NK-92 treated with Interleukin-12 subunit alpha and Interleukin-12 subunit beta, amount 100 ng/mL, for 24 hours (cell line): Measurements from ENCODE around the gene CCL19.
A peak's percentile ranks its signal among the peaks of the same experiment; 100 is the strongest.

Experiments used
- DNase-seq: peaks from one replicate; lab custom pipeline; 2025; lab: John Stamatoyannopoulos, UW

The CCL19 gene

GRCh38 chr9:34694811-34695210 lies 3.7 kb upstream of the CCL19 start:
- no peak for DNase-seq

- no peak for DNase-seq
Observed at GRCh38 chr9:34693560-34693959, 2.5 kb upstream of the CCL19 start.

- DNase-seq = no peak
Observed at GRCh38 chr9:34691936-34692315, 850 bp upstream of the CCL19 start.

GRCh38 chr9:34689512-34689911 lies 1.6 kb downstream of the CCL19 start:
- no peak for DNase-seq

GRCh38 chr9:34689116-34689470 lies 2.0 kb downstream of the CCL19 start:
- no peak for DNase-seq

GRCh38 chr9:34688329-34689115 lies 2.6 kb downstream of the CCL19 start:
- DNase-seq = no peak

GRCh38 chr9:34687276-34688030 lies 3.6 kb downstream of the CCL19 start:
- DNase-seq = no peak

GRCh38 chr9:34686732-34687131 lies 4.3 kb downstream of the CCL19 start:
- no peak for DNase-seq

GRCh38 chr9:34686231-34686630 lies 4.8 kb downstream of the CCL19 start:
- DNase-seq = no peak

GRCh38 chr9:34685591-34685990 lies 5.5 kb downstream of the CCL19 start:
- no peak for DNase-seq

- no peak for DNase-seq
Observed at GRCh38 chr9:34684816-34685215, 6.3 kb downstream of the CCL19 start.

- no peak for DNase-seq
Observed at GRCh38 chr9:34684145-34684544, 6.9 kb downstream of the CCL19 start.

GRCh38 chr9:34675869-34676268 lies 15.2 kb downstream of the CCL19 start:
- no peak for DNase-seq

GRCh38 chr9:34675048-34675714 lies 15.9 kb downstream of the CCL19 start:
- peak; percentile 49 for DNase-seq

GRCh38 chr9:34674440-34674839 lies 16.6 kb downstream of the CCL19 start:
- no peak for DNase-seq

GRCh38 chr9:34671307-34671706 lies 19.8 kb downstream of the CCL19 start:
- DNase-seq = no peak

GRCh38 chr9:34669809-34670562 lies 21.1 kb downstream of the CCL19 start:
- no peak for DNase-seq

- DNase-seq = no peak
Observed at GRCh38 chr9:34665381-34666250, 25.5 kb downstream of the CCL19 start.

- DNase-seq = no peak
Observed at GRCh38 chr9:34665067-34665380, 26.1 kb downstream of the CCL19 start.

GRCh38 chr9:34664281-34665066 lies 26.6 kb downstream of the CCL19 start:
- DNase-seq = peak; percentile 7

- DNase-seq = no peak
Observed at GRCh38 chr9:34663303-34663605, 27.8 kb downstream of the CCL19 start.
